GM19240 (cell line): ENCODE results near the gene NKAIN2.
"Not testable (repeated sequence)": the region's sequence is repeated elsewhere in the genome, so short reads cannot be mapped to it uniquely, and the experiment has no call there.

Experiments used
- DNase-seq: peaks from one replicate; pipeline ENCODE4 v3.0.0; 2011; ENCODE audit warnings: low spot score; ENCODE audit not compliant: insufficient read length

The NKAIN2 gene

DNA sequence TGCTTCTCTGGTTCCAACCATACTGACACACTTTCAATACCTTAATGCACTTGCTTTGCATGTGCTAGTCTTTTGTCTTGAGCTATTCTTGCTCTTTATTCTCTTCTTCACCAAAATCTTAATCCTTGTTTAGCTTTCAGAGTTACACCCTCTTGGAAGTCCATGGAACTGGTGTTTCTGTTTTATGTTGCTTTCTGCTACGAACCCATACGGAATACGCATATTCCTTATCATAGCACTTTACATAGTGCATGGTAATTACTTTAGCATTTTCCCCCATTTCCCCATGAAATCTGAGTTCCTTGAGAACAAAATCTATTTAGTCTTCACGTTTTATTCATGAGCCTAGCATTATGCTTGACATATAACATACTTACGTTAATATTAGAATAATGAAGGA is 270.9 kb downstream of the NKAIN2 start:
- DNase-seq, result no peak

DNA sequence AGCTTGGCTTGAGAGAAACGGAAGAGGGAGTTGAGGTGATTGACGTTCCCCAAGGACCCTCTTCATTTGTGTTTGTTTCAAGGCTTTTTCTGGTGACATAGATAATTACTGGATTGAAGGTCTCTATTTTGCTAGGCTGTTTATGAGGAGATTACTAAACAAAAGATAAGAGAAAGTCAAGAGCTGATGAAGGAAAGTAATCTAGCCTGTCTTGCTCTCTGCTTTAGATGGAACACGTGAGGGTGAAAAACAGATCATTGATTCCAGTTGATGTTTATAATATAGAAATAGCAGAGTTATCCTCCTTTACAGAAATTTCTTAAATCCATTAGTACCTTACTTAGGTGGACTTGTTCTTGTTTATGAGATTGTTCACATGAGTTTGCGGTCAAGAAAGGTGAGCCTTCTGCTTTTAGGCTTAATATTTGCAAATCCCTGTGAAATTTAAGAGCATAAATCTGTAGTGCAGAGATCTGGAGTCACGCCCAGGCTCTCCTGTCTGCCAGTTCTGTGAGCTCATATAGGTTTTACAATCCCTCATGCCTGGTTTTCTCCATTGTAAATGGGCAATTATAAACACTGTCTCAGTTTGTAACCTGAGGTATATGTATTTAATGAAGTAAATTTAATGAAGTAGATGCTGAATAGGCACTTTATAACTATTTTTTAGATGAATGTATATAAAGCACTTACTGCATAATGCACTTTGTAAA is 272.8 kb downstream of the NKAIN2 start:
- no peak for DNase-seq

DNA sequence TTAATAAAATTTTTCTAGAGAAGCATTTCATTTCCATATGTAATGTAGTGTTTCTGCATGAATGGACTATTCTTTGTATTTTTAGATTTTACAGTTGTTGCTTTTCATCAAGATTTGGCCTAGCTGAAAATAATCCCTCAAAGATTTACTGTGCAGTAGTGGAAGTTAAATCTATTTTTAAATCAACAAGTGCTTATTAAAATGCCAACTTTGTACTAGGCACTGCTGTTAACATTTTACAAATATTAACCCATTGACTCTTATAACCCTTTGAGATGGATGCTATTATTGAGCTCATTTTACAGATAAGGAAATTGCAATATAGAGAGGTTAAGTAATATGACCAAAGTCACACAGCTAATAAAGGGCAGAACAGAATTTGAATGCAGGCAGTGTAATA is 274.5 kb downstream of the NKAIN2 start:
- no peak for DNase-seq

DNA sequence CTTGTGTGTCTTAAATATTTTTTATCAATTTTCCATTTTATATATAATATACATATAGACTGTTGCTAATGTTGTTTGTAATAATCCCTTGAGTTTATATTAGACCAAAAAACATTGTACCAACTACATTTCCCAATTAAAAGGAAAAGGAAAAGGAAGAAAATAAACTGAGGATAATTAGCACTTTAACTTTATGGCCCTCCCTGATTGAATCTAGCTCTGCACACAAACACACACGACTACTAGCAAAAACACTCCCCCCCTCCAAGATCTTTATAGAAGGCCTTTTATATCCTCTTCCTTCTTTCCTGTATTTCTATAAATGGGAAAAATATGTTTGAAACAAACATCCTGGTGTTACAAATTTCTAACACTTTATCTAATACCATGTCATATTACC is 276.8 kb downstream of the NKAIN2 start:
- no peak for DNase-seq

DNA sequence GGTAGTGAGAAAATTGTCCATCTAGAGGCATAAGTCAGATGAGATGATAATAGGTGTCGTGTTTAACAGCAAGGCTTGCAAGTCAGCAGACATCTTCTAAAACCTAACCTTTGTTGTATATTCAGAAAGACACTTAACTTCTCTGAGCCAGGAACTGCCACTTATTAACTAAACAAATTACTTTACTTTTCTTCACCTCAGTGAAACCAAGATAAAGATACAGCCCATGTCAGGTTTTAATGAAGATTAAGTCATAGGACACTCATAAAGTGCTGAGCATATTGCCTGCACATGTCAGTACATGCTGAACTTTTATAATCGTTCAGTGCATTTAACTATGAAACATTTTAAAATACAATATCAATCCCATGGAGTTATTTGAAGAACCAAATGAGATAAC is 286.8 kb downstream of the NKAIN2 start:
- no peak for DNase-seq

DNA sequence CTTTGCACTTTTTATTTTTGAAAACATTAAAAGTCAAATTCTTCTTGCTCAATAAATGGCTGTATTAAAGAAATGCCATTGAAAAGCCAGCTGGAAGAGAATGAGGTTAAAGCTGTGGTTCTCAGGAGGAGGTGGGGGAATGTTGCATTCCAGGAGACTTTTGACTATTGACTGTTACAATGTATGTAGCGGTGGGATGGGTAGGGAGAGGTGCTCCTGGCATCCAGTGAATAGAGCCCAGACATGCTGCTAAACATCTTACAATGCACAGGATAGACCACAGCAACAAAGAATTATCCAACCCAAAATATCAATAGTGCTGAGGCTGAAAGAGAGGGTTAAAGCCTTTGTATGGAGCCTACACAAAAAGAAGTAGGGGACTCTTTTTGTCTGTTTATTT is 295.9 kb downstream of the NKAIN2 start:
- DNase-seq, result no peak

DNA sequence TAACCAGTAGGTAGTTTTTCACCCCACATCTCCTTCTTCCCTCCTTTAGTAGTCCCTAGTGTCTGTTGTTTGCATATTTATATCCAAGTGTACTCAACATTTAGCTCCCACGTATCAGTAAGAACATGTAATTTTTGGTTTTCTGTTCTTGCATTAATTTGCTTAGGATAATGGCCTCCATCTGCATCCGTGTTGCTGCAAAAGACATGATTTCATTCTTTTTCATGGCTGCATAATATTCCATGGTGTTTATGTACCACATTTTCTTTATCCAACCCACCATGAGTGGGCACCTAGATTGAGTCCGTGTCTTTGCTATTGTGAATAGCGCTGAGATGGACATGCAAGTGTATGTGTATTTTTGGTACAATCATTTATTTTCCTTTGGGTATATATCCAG is 306.8 kb downstream of the NKAIN2 start:
- DNase-seq, result no peak

DNA sequence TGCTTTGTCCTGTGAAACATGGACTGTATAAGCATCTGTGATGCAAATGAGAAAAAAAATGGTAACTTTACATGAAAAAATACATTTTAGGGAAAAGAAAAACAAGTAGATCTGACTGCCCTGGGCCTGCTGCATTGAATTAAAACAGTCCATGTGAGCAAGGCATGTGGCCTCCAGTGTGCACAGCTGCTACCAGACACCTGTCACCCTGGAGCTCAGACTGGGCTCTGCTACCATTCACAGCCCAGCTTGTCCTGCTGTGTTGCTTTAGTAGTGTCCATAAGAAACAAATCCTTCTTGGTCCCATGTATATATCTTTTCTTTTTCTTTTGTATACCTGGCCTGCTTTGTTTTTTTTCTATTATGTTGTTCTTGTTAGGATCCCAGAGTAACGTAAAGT is 315.9 kb downstream of the NKAIN2 start:
- DNase-seq, result no peak

DNA sequence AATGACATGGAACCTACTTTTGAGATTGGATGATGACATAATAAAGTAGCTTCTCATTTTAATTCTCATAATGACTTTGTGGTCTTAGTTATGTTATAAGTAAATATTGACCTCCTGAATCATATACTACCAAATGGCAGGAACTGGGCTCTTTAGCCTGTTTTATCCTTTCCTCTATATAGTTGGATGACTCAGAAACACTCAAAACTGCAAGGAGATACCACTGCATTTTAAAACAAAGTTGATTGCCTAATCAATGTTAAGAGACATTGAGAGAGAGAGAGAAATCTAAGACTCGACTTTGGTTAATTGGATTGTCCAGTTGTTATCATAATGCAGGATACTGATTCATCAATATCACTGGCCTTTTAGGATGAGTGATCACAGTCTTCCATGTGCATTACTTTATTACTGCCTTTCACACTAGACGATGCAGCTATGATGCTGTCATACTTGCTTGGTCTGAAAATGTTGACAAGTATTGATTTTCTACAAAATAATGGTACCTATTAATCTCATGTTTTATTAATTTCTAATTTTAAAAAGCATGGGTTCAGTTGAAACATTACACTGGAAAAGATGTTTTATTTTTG is 320.0 kb downstream of the NKAIN2 start:
- DNase-seq, result no peak

DNA sequence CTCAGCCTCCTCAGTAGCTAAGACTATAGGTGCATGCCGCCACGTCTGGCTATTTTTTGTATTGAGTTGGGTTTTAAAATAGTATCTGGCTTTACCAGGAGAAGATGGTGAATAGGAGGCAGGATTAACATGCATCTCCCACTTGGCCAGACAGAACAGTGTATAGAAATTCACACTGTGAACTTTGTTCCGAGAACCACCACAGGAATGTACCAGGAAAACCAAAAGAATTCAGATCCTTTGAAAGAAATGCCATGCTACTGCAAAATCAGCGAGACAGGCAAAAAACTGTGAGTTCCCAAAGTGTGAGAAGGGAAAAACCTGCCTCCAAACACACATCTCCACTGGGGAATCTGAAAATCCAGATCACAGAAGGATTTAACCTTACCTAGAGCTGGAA is 327.6 kb downstream of the NKAIN2 start:
- no peak for DNase-seq

DNA sequence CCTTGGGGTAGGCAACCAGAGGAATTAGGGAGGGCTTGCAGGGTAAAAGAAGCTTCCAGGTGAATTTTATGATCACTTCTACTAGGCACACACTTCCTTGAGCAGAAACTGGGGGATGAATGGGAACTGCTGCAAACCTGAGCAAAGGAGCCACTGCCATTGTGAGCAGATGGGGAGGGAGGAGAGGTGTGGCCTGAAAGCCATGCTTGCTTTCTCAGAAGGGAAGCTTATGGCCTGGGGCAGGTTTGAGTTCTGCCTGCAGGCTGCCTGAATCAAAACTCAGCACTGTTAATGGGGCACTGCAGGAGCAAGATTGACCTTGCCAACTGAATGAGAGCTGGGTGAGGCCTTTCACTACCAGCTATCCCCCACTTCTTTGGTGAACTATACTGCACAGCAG is 328.1 kb downstream of the NKAIN2 start:
- DNase-seq, result no peak

DNA sequence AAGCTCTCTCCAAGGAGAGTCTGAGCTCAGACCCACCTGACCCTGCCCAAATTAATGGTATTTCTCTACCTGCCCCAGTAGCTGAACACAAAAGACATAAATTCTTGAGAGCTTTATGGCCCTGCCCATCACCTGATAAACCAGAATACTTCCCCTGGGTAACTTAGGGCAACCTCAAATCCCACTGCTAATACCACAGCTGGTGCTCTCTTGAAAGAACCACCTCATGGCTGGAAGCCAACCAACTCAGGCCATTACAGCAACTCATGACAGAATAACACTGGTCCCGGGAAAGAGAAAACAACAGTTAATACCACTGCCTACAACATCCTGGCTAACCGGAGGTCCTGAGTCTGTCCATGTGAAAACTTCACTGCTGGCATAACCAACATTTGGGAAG is 328.6 kb downstream of the NKAIN2 start:
- DNase-seq, result no peak

DNA sequence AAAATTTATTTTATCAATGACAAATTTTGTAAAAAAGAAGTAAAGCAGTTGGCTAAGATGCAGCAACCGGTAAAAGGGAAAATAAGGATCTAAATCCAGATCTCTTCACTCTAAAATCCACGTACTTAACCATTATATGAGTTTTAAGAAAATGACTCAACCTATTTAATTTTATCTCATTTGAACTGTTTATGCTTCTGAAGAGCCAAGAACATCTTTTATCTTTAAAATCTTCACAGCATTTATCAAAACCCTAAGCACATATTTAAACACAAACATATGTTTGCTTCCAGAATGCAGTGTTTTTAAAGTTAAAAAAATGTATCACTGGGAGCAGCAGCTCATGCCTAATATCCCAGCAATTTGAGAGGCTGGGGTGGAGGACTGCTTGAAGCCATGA is 339.2 kb downstream of the NKAIN2 start:
- DNase-seq, result no peak

DNA sequence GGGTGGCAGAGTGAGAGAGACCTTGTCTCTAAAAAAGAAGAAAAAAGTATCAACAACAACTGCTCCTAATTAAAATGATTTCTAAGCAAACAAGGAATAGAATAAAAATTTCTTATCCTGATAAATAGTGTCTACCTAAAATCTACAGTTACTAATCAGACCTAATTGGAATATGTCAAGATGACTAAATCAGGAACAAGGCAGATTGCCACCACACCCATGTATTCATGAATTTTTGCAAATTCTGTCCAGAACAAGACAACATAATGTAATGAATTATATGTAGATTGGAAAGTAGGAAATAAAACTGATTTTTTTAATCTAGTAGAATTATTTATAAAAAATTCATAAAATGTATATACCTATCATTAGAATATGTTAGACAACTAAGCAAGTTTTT is 339.8 kb downstream of the NKAIN2 start:
- DNase-seq, result no peak

DNA sequence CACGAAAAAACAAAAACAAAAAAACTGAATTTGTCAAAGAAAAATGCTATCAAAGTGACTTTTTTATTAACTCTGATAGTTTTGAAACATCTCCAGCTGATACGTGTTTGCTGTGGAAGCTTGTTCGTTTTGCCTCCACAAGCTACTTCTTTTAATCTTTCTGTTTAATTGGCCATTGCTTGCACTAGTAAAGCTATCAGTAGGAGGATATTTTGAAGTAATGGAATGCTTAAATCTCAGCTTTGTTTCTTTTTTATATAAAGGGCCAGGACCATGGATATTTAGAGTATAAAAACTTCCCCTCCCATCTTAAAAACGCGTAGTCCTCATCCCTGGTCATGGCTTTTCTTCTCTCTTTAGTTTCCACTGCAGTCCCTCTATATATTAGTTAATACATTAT is 344.0 kb downstream of the NKAIN2 start:
- DNase-seq, result no peak

DNA sequence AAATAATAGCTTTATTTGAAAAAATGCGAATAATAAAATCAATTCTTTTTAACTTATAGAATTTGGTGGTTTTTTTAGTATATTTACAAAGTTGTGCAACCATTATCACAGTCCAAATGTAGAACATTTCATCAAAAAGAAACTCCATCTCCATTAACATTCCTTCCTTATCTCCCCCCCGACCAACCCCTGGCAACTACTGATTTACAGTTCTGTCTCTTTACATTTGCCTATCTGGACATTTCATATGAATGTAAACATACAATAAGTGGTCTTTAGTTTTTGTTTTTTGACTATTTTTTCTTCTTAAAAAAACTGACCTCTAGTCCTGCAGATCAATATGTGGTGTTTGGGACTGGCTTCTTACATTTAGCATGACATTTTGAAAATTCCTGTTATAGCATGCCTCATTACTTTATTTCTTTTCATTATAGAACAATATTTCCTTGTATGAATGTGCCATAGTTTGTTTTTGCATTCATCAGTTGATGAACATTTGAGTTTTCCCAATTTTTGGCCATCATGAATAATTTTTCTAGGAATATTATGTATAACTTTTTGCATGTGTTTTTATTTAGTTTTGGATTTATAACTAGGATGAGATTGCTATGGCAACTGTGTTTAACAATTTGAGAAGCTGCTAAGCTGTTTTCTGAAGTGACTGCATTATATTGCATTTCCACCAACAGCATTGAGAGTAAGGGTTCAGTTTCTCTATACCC is 344.7 kb downstream of the NKAIN2 start:
- DNase-seq, result no peak

DNA sequence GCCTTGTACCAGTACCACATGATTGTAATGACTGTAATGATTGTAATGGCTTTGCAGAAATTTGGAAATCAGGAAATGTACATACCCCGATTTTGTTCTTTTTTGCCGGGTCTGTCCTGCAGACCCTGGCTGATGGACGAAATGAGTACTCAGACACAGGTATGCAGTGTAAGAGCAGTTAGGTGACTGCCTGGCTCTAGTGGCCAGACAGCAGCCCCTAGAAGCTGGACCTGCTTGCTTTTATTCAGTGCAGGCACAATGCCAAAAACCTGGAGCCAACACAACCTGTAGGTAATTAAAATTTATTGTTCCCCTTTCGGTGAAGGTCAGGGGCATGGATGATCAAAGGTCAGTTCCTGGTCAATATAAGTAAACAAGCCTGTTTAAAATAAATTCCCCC is 346.0 kb downstream of the NKAIN2 start:
- DNase-seq, result no peak

DNA sequence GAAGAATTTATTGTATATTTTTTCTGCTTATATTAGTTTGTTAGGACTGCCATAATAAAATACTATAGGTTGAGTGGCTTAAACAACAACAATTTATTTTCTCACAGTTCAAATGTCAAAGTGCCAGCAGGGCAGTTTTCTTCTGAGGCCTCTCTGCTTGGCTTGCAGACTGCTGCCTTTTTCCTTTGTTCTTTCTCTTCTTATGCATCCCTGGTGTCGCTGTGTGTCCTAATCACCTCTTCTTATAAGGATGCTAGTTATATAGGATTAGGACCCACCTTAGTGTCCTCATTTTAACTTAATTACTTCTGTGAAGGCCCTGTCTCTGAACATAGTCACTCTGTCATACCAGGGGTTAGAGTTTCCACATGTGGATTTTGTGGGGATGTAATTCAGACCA is 354.4 kb downstream of the NKAIN2 start:
- no peak for DNase-seq

DNA sequence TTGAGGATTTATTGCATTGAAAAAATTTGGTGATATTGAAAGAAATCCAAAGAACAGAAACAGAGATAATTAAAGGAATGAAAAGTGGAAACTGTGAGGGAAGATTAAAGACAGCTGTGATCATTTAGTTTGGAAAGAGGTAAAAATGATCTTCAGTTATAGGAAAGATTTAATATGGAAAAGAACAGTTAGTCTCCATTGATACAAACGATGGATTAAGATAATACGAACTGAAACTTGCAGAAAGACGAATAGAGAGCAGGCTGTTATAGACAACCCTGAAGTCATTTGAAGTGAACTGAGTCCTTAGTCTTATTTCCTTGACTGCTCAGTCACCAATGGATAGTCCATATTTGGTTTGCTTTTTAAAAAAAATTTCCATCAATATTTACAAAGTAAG is 360.0 kb downstream of the NKAIN2 start:
- no peak for DNase-seq

DNA sequence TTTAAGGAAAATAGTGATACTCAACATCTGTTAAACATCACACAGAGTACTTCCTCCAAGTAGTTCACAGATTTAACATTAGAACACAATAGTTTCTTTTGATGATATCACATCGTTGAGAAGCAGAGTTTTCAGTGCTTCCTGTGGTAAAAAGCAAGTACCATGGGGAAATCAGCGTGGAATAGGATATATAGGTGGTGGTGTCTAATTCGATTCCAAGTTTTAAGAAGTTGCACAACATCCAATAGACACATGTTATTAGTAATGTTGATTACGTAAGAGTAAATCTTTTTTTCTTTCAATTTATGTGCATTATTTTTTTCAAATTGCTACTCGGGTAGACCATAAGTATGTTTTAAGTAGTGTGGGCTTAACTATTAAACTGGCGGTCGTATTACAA is 360.7 kb downstream of the NKAIN2 start:
- no peak for DNase-seq

DNA sequence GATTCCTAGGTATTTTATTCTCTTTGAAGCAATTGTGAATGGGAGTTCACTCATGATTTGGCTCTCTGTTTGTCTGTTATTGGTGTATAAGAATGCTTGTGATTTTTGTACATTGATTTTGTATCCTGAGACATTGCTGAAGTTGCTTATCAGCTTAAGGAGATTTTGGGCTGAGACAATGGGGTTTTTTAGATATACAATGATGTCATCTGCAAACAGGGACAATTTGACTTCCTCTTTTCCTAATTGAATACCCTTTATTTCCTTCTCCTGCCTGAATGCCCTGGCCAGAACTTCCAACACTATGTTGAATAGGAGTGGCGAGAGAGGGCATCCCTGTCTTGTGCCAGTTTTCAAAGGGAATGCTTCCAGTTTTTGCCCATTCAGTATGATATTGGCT is 363.6 kb downstream of the NKAIN2 start:
- DNase-seq, result not testable (repeated sequence)

DNA sequence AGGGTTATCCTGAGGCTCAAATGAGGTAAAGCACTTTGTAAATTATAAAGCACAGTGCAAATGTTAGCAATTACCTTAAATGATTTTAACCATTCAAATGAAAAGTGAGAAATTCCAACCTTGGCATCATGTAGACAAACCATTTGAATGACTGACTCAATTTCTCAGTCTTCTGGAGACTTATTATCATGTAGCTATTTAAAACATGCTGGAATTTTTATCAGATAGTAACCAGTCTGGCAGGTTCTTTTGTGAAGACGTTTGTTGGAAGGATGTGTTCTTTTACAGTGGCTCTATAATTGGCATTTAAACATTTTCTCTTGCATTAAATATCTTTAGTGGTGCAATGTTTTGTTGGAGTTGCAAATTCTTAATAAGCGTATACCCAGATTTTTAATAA is 386.6 kb downstream of the NKAIN2 start:
- DNase-seq, result no peak

DNA sequence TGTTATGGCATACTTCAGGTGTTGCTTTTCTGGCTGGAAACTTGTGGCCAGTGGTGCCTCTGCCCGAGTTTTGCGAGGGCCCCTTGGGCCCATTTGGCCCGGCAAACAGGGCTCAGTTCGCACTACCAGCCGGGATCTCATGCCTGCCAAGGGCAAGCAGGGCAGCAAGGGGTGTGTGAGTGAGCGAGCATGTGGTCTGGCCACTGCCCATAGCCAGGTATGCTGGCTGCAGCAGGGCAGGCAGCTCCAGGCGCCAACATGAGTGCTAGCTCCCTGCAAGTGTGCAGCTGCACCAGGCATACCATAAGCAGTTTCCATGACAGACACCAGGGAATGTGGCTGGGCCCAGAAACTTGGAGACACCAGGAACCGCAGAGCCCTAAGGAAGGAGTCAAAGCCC is 389.5 kb downstream of the NKAIN2 start:
- DNase-seq, result no peak
